CD4-positive, alpha-beta memory T cell (primary cell): Measurements from ENCODE around the gene LCK. TPM values are rescaled to one million over a fixed set of nuclear protein-coding genes. Genes with fewer than 3 reads are reported as not detected.
"Not testable (repeated sequence)": the region's sequence is repeated elsewhere in the genome, so short reads cannot be mapped to it uniquely, and the experiment has no call there.

Experiments
- CTCF ChIA-PET: fragments of 350-600 bp; sonication (Branson Sonifier 250); formaldehyde crosslinking; loops from one replicate; lab custom pipeline; 2021; ENCODE audit warnings: inconsistent platforms; ENCODE audit not compliant: partially characterized antibody; lab: Charles Lee
- POLR2A ChIA-PET: fragments of 350-600 bp; sonication (Branson Sonifier 250); formaldehyde crosslinking; loops from one replicate; lab custom pipeline; 2021; ENCODE audit not compliant: partially characterized antibody; lab: Charles Lee
- DNase-seq, 5 donors: peaks; one replicate each; pipeline versions ENCODE4 v3.0.0 to v3.0.0-alpha.2; 2020 to 2022; ENCODE audit warnings: mixed read lengths in 1 of 5
- H3K27ac ChIP-seq: one replicate; pipeline ENCODE4 v1.7.0; 2013; ENCODE audit warnings: low read depth, low read length
- H3K27me3 ChIP-seq: 2 replicates; pipeline ENCODE4 v1.7.0; 2013; ENCODE audit warnings: mild to moderate bottlenecking, low read length, moderate library complexity; ENCODE audit not compliant: insufficient read depth
- H3K36me3 ChIP-seq: 2 replicates; pipeline ENCODE4 v1.7.0; 2013; ENCODE audit warnings: mild to moderate bottlenecking, low read length, moderate library complexity; ENCODE audit not compliant: insufficient read depth
- H3K4me1 ChIP-seq: 2 replicates; pipeline ENCODE4 v1.7.0; 2013; ENCODE audit warnings: mild to moderate bottlenecking, low read length, moderate library complexity; ENCODE audit not compliant: insufficient read depth
- H3K4me3 ChIP-seq, 2 donors: one replicate each; pipeline ENCODE4 v1.7.0; 2013; ENCODE audit warnings: low read length in 2 of 2, mild to moderate bottlenecking in 1 of 2
- H3K9me3 ChIP-seq, 2 donors: one replicate each; pipeline ENCODE4 v1.7.0; 2013; ENCODE audit warnings: low read length in 2 of 2, control low read depth in 1 of 2; ENCODE audit not compliant: control insufficient read depth in 1 of 2
- H3K27ac Mint-ChIP-seq, 7 donors: one replicate each; pipeline ENCODE4 v1.8.0; 2020 to 2021; ENCODE audit warnings: mixed read lengths in 7 of 7, mild to moderate bottlenecking in 6 of 7, inconsistent platforms in 3 of 7, moderate library complexity in 3 of 7
- H3K27me3 Mint-ChIP-seq, 2 donors: one replicate each; pipeline ENCODE4 v1.8.0; 2020 to 2021; ENCODE audit warnings: mixed read lengths in 2 of 2
- H3K36me3 Mint-ChIP-seq, 2 donors: one replicate each; pipeline ENCODE4 v1.8.0; 2020 to 2021; ENCODE audit warnings: mixed read lengths in 2 of 2, inconsistent platforms in 1 of 2, mild to moderate bottlenecking in 1 of 2
- H3K4me1 Mint-ChIP-seq, 4 donors: one replicate each; pipeline ENCODE4 v1.8.0; 2020 to 2021; ENCODE audit warnings: mixed read lengths in 4 of 4, mild to moderate bottlenecking in 1 of 4
- H3K4me3 Mint-ChIP-seq, 8 donors: one replicate each; pipeline ENCODE4 v1.8.0; 2020 to 2021; ENCODE audit warnings: mixed read lengths in 8 of 8, mild to moderate bottlenecking in 7 of 8, moderate library complexity in 6 of 8, inconsistent platforms in 3 of 8
- H3K9me3 Mint-ChIP-seq, 8 donors: one replicate each; pipeline ENCODE4 v1.8.0; 2020 to 2021; ENCODE audit warnings: mixed read lengths in 8 of 8, mild to moderate bottlenecking in 5 of 8, inconsistent platforms in 3 of 8, moderate library complexity in 1 of 8
- intact Hi-C: fragments of 100-400 bp; cut with micrococcal nuclease; formaldehyde crosslinking; loops from one replicate; pipeline ENCODE4 v1.15.1; 2023
- polyA plus RNA-seq, 2 donors: library from polyadenylated mRNA; unstranded; fragments of 300-500 nt; fragmentation: Illumina TruSeq; gene quantifications; one replicate each; pipeline ENCODE4 v1.2.3, GENCODE V29; 2021
- total RNA-seq, 2 experiments: library from RNA; stranded (reverse); gene quantifications; one replicate each; pipeline ENCODE4 v1.2.3, GENCODE V29; 2021

LCK gene
- total and polyA plus RNA-seq, 4 experiments from 2014 or later, result 431 to 1,233 (median 608) TPM

DNA sequence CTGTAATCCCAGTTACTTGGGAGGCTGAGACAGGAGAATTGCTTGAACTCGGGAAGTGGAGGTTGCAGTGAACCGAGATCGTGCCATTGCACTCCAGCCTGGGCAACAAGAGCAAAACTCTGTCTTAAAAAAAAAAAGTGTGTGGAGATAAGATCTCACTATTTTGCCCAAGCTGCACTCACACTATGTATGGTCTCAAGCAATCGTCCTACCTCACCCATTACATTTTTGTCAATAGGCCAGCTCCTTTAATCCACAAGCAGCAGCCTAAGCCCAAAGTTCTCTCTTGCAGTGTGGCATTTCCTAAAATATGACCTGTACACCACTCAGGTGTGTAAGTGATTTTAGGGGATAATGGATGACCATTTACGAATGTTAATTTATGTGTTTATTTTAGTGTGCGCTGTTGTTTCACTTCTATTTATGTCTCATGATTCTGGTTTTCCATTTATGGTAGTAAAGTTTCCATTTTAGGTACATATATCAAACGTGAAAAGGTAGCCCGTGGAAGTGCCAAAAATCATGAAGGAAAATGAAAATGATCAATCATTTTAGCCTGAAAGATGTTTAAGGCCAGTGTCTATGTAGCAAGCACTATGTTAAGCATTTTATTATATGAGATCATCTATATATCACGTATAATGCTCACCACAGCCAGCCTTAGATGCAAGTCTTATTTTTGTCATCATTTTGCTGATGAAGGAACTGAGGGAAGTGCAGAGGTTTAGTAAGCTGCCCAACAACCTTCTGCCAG lies 5.6 kb downstream of the LCK start:
- peaks cover 42 to 50% of the 10 kb centered on the region in 2 donors for H3K36me3 Mint-ChIP-seq
- H3K4me3 ChIP-seq, result peak overlapping the region in 1 of 2 donors; percentile 95
- H3K27me3 Mint-ChIP-seq, result no peaks in the 10 kb centered on the region
- H3K9me3 ChIP-seq, result no peaks in the 10 kb centered on the region
- DNase-seq, result peak in 1 of 5 donors; percentile 28
- peaks cover 54% of the 10 kb centered on the region for H3K4me1 ChIP-seq
- no peaks in the 10 kb centered on the region for H3K9me3 Mint-ChIP-seq
- intact Hi-C loops, result no loop called here
- CTCF ChIA-PET, result interaction anchor here (2.2 to 10.0 kb wide), 4 partner anchors 8 to 66 kb away, joined by 5 to 151 read pairs (median 55); partner anchors contain the start of genes FAM167B and LCK
- peak overlapping the region; percentile 91 to 98 (median 94) for H3K27ac Mint-ChIP-seq
- peaks cover 30 to 73% (median 43%) of the 10 kb centered on the region in 4 donors for H3K4me1 Mint-ChIP-seq
- POLR2A ChIA-PET, result interaction anchor here (0.6 to 26.9 kb wide), 11 partner anchors 3 to 138 kb away, joined by 3 to 819 read pairs (median 96); partner anchors contain the start of genes BSDC1, FAM167B, HDAC1 and IQCC
- H3K27ac ChIP-seq, result peak overlapping the region; percentile 58
- no peaks in the 10 kb centered on the region for H3K27me3 ChIP-seq
- no peaks in the 10 kb centered on the region for H3K36me3 ChIP-seq
- peak overlapping the region; percentile 80 to 91 (median 88) for H3K4me3 Mint-ChIP-seq

DNA sequence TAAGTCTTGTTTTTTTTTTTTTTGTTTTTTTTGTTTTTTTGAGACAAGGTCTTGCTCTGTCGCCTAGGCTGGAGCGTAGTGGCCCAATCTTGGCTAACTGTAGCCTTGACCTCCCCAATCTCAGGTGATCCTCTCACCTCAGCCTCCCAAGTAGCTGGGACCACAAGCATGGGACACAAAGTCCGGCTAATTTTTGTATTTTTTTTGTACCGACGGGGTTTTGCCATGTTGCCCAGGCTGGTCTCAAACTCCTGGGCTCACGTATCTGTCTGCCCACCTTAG lies 6.1 kb downstream of the LCK start:
- intact Hi-C loops, result no loop called here
- Mint-ChIP-seq H3K27ac (peak overlapping the region; percentile 57 to 98 (median 93)), H3K9me3 (no peaks in the 10 kb centered on the region), H3K36me3 (peaks cover 37 to 45% of the 10 kb centered on the region in 2 donors), H3K27me3 (no peaks in the 10 kb centered on the region), H3K4me3 (peak overlapping the region; percentile 64 to 91 (median 86)), H3K4me1 (peaks cover 30 to 68% (median 43%) of the 10 kb centered on the region in 4 donors)
- ChIA-PET POLR2A (interaction anchor here (0.8 to 26.9 kb wide), 6 partner anchors 3 to 79 kb away, joined by 3 to 819 read pairs (median 212); partner anchors contain the start of genes FAM167B, HDAC1, LCK and MARCKSL1), CTCF (interaction anchor here (1.1 to 10.0 kb wide), 4 partner anchors 8 to 41 kb away, joined by 3 to 151 read pairs (median 55); partner anchors contain the start of genes FAM167B and LCK)
- Histone ChIP-seq H3K9me3 (no peaks in the 10 kb centered on the region), H3K27me3 (no peaks in the 10 kb centered on the region), H3K4me1 (peaks cover 59% of the 10 kb centered on the region), H3K4me3 (peak overlapping the region in 1 of 2 donors; percentile 95), H3K36me3 (no peaks in the 10 kb centered on the region), H3K27ac (peak overlapping the region; percentile 58)
- no peak for DNase-seq

- POLR2A ChIA-PET, result interaction anchor here (1.0 to 26.9 kb wide), 5 partner anchors 3 to 83 kb away, joined by 3 to 819 read pairs (median 3); partner anchors contain the start of genes FAM167B, HDAC1 and LCK
- peaks cover 82% of the 10 kb centered on the region for H3K4me1 ChIP-seq
- DNase-seq, result not testable (repeated sequence)
Measured at GRCh38 chr1:32263236-32263593, 12.2 kb downstream of the LCK start.

GRCh38 chr1:32263744-32264143 lies 12.7 kb downstream of the LCK start:
- CTCF ChIA-PET, result interaction anchor here (6.6 kb wide), 1 partner anchor 14 kb away, joined by 55 read pairs; the partner anchor contains the start of gene LCK
- Histone ChIP-seq H3K27ac (peak overlapping the region; percentile 42), H3K27me3 (no peaks in the 10 kb centered on the region), H3K4me3 (peak overlapping the region in 1 of 2 donors; percentile 8), H3K4me1 (peaks cover 76% of the 10 kb centered on the region), H3K36me3 (peaks cover 9% of the 10 kb centered on the region), H3K9me3 (no peaks in the 10 kb centered on the region)
- H3K36me3 Mint-ChIP-seq, result peaks cover 23 to 32% of the 10 kb centered on the region in 2 donors
- peak overlapping the region in 7 of 8 donors; percentile 58 to 87 (median 77) for H3K4me3 Mint-ChIP-seq
- peaks cover 35 to 64% (median 47%) of the 10 kb centered on the region in 4 donors for H3K4me1 Mint-ChIP-seq
- POLR2A ChIA-PET, result interaction anchor here (1.0 to 25.8 kb wide), 5 partner anchors 14 to 58 kb away, joined by 3 to 819 read pairs (median 3); partner anchors contain the start of genes FAM167B, HDAC1 and LCK
- H3K27me3 Mint-ChIP-seq, result no peaks in the 10 kb centered on the region
- peak overlapping the region; percentile 83 to 96 (median 89) for H3K27ac Mint-ChIP-seq
- peaks cover 0 to 2% (median 0%) of the 10 kb centered on the region in 8 donors for H3K9me3 Mint-ChIP-seq
- peak in 4 of 5 donors; percentile 31 to 62 (median 46) for DNase-seq
- intact Hi-C loops, result loop anchor here (1.0 kb wide), 1 partner anchor 9 kb away; no protein-coding TSS in a partner anchor

More at GRCh38 chr1:32263236-32263593, 12.2 kb downstream of the LCK start:
- intact Hi-C loops, H3K27me3 Mint-ChIP-seq, H3K9me3 Mint-ChIP-seq, H3K4me3 ChIP-seq, H3K27me3 ChIP-seq, H3K9me3 ChIP-seq, H3K36me3 ChIP-seq: not testable (repeated sequence)
- Mint-ChIP-seq H3K36me3 (peaks cover 23 to 33% of the 10 kb centered on the region in 2 donors), H3K27ac (peak overlapping the region in 5 of 7 donors; percentile 83 to 96 (median 86)), H3K4me3 (peak overlapping the region in 5 of 8 donors; percentile 39 to 78 (median 75)), H3K4me1 (peaks cover 35 to 65% (median 49%) of the 10 kb centered on the region in 4 donors)
- CTCF ChIA-PET, result interaction anchor here (8.5 kb wide), 1 partner anchor 14 kb away, joined by 90 read pairs; the partner anchor contains the start of genes FAM167B and LCK
- H3K27ac ChIP-seq, result peak overlapping the region; percentile 42

DNA sequence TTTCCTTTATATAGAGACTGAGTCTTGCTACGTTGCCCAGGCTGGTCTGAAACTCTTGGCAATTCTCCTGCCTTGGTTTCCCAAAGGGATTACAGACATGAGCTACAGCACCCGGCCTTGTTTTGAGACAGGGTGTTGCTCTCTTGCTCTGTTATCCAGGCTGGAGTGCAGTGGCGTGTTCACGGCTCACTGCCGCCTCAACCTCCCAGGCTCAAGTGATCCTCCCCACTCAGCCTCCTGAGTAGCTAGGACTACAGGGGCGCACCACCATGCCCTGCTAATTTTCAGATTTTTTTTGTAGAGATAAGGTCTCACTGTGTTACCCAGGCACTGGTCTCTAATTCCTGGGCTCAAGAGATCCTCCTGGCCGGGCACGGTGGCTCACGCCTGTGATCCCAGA lies 14.8 kb downstream of the LCK start:
- Mint-ChIP-seq H3K27me3 (no peaks in the 10 kb centered on the region), H3K27ac (peak overlapping the region; percentile 84 to 96 (median 88)), H3K4me3 (peak overlapping the region in 7 of 8 donors; percentile 27 to 86 (median 61)), H3K36me3 (peaks cover 16 to 28% of the 10 kb centered on the region in 2 donors), H3K4me1 (peaks cover 31 to 60% (median 45%) of the 10 kb centered on the region in 4 donors), H3K9me3 (peaks cover 0 to 2% (median 0%) of the 10 kb centered on the region in 8 donors)
- H3K36me3 ChIP-seq, result peaks cover 9% of the 10 kb centered on the region
- H3K4me3 ChIP-seq, result no peak overlapping the region
- H3K9me3 ChIP-seq, result no peaks in the 10 kb centered on the region
- H3K27me3 ChIP-seq, result no peaks in the 10 kb centered on the region
- ChIA-PET POLR2A (interaction anchor here (0.8 to 25.8 kb wide), 6 partner anchors 9 to 85 kb away, joined by 3 to 819 read pairs (median 6); partner anchors contain the start of genes FAM167B, HDAC1 and LCK), CTCF (interaction anchor here (0.7 to 6.6 kb wide), 7 partner anchors 8 to 66 kb away, joined by 3 to 55 read pairs (median 4); partner anchors contain the start of genes CCDC28B and LCK)
- H3K27ac ChIP-seq, result peak overlapping the region; percentile 42
- intact Hi-C loops, result no loop called here
- DNase-seq, result no peak
- H3K4me1 ChIP-seq, result peaks cover 80% of the 10 kb centered on the region

- Mint-ChIP-seq H3K4me3 (peak overlapping the region; percentile 74 to 92 (median 85)), H3K4me1 (peaks cover 42 to 71% (median 54%) of the 10 kb centered on the region in 4 donors), H3K27me3 (no peaks in the 10 kb centered on the region), H3K27ac (peak overlapping the region; percentile 82 to 99 (median 98)), H3K36me3 (peaks cover 16 to 37% of the 10 kb centered on the region in 2 donors), H3K9me3 (peaks cover 0 to 2% (median 0%) of the 10 kb centered on the region in 8 donors)
- DNase-seq, result peak in 3 of 5 donors; percentile 37 to 50 (median 48)
- Histone ChIP-seq H3K9me3 (no peaks in the 10 kb centered on the region), H3K27me3 (no peaks in the 10 kb centered on the region), H3K4me3 (no peak overlapping the region), H3K36me3 (peaks cover 16% of the 10 kb centered on the region), H3K4me1 (peaks cover 82% of the 10 kb centered on the region), H3K27ac (peak overlapping the region; percentile 42)
- ChIA-PET POLR2A (interaction anchor here (0.9 to 25.8 kb wide), 5 partner anchors 13 to 70 kb away, joined by 4 to 819 read pairs (median 5); partner anchors contain the start of genes FAM167B, HDAC1, LCK and MARCKSL1), CTCF (interaction anchor here (0.7 to 6.6 kb wide), 7 partner anchors 9 to 55 kb away, joined by 3 to 55 read pairs (median 4); partner anchors contain the start of gene LCK)
- intact Hi-C loops, result no loop called here
Measured at GRCh38 chr1:32266921-32267591, 16.0 kb downstream of the LCK start.
